GM18505 (cell line): ENCODE results near the gene DGCR8.

Experiments used
- ATAC-seq: cut with Tn5 transposase; IDR thresholded peaks from one replicate; pipeline ENCODE4 v1.9.1; 2021; ENCODE audit not compliant: unreplicated experiment
- POLR2A ChIP-seq: IDR thresholded peaks from 4 replicates; pipeline ENCODE4 v1.6.1; 2011; ENCODE audit warnings: borderline replicate concordance; ENCODE audit not compliant: insufficient read depth, insufficient read length; ENCODE audit errors: extremely low read depth

Gene DGCR8

GRCh38 chr22:20128619-20128901 is 48.5 kb downstream of the DGCR8 start:
- no peak for ATAC-seq
- TF ChIP-seq POLR2A: no peak

GRCh38 chr22:20128902-20129746 is 49.1 kb downstream of the DGCR8 start:
- no peak for ATAC-seq
- no peak for TF ChIP-seq POLR2A

DNA sequence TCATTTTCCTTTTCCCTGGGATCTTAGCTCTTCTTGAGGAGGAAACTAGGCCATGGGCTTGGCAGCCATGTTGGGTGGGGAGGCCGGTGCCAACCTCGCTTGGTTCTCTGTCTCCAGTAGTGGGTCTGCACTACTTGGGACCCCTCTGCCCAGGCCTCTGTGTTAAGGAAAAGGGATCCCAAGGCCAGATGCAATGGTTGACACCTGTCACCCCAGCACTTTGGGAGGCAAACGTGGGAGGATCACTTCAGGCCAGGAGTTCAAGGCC is 49.6 kb downstream of the DGCR8 start:
- no peak for TF ChIP-seq POLR2A

GRCh38 chr22:20130319-20130718 is 50.3 kb downstream of the DGCR8 start:
- no peak for ATAC-seq
- TF ChIP-seq POLR2A: no peak

More for the DNA sequence above, 49.6 kb downstream of the DGCR8 start:
- no peak for ATAC-seq

DNA sequence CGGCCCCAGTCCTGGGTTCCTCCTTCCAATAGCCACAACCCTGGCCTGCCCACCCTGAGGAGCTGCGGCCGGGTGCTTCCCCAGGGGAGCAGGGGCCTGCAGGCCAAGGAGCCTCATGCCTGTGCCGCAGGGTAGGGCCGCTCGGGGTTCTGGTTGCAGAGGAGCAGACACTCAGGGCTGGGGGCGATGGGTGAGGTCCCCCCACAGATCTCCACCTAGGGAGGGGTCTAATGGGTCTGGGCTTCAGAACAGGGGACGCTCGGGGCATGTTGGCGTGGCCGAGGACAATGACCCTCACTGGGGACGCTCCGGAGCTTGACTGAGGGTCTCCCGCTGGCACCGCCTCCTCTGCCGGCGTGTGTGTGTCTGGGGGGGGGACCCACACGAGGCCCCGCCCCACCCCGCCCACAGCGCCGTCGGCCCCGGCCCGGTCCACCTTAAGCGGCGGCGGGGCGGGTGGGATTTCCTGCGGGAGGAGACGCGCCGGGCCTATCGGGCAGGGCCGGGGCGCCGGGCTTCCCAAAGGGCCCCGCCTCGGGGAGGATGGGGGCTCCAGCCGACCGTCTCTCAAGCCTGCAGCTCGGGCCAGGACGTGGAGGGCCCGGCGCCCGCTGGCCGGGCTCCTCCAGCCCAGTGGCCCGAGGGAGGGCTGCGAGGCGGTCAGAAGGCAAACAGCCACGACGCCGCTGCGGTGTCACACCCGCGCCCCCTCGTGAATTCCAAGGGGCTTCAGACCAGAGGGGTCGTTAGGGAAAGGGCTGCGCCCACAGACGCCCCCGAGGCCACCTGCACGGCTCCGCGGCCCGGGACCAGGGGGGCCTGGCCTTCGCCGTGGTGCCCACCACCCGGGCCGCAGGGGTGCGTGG is 50.9 kb downstream of the DGCR8 start:
- ATAC-seq: peak; percentile 61
- no peak for TF ChIP-seq POLR2A

- ATAC-seq: peak; percentile 48
- no peak for TF ChIP-seq POLR2A
Measured at GRCh38 chr22:20131597-20131858, 51.5 kb downstream of the DGCR8 start, which contains the start of gene ZDHHC8. Gene ZDHHC8, plus strand, starts transcription at chr22:20131804. Its CDS starts 144 bp downstream, at chr22:20131948.

- TF ChIP-seq POLR2A: no peak
- ATAC-seq: peak; percentile 7
Measured at GRCh38 chr22:20131859-20132685, 52.0 kb downstream of the DGCR8 start.

GRCh38 chr22:20132686-20133246 is 52.7 kb downstream of the DGCR8 start:
- TF ChIP-seq POLR2A: no peak
- no peak for ATAC-seq

- no peak for TF ChIP-seq POLR2A
- no peak for ATAC-seq
Measured at GRCh38 chr22:20133930-20134549, 54.0 kb downstream of the DGCR8 start.

- ATAC-seq: no peak
- no peak for TF ChIP-seq POLR2A
Measured at GRCh38 chr22:20135265-20135664, 55.2 kb downstream of the DGCR8 start.

- no peak for ATAC-seq
- no peak for TF ChIP-seq POLR2A
Measured at GRCh38 chr22:20135806-20136602, 56.0 kb downstream of the DGCR8 start.

DNA sequence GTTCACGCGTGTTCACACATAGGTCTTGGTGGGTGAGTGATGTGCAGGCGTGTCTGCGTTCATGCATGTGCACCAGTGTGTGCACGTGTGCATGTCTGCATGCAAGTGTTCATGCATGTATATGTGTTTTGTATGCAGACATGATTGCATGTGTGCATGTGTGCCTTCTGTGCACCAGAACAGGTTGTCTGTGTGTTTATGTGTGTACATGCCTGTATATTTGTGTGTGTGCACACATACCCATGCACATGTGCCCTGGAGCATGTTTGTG is 56.5 kb downstream of the DGCR8 start:
- TF ChIP-seq POLR2A: no peak
- no peak for ATAC-seq
